EL (cell line): Measurements from ENCODE around the gene LRP11.
"Not testable (repeated sequence)": the region's sequence is repeated elsewhere in the genome, so short reads cannot be mapped to it uniquely, and the experiment has no call there.

Experiments used
- DNase-seq: peaks from one replicate; pipeline ENCODE4 v3.0.0-alpha.2; 2016

Gene LRP11, protein sequence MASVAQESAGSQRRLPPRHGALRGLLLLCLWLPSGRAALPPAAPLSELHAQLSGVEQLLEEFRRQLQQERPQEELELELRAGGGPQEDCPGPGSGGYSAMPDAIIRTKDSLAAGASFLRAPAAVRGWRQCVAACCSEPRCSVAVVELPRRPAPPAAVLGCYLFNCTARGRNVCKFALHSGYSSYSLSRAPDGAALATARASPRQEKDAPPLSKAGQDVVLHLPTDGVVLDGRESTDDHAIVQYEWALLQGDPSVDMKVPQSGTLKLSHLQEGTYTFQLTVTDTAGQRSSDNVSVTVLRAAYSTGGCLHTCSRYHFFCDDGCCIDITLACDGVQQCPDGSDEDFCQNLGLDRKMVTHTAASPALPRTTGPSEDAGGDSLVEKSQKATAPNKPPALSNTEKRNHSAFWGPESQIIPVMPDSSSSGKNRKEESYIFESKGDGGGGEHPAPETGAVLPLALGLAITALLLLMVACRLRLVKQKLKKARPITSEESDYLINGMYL

DNA sequence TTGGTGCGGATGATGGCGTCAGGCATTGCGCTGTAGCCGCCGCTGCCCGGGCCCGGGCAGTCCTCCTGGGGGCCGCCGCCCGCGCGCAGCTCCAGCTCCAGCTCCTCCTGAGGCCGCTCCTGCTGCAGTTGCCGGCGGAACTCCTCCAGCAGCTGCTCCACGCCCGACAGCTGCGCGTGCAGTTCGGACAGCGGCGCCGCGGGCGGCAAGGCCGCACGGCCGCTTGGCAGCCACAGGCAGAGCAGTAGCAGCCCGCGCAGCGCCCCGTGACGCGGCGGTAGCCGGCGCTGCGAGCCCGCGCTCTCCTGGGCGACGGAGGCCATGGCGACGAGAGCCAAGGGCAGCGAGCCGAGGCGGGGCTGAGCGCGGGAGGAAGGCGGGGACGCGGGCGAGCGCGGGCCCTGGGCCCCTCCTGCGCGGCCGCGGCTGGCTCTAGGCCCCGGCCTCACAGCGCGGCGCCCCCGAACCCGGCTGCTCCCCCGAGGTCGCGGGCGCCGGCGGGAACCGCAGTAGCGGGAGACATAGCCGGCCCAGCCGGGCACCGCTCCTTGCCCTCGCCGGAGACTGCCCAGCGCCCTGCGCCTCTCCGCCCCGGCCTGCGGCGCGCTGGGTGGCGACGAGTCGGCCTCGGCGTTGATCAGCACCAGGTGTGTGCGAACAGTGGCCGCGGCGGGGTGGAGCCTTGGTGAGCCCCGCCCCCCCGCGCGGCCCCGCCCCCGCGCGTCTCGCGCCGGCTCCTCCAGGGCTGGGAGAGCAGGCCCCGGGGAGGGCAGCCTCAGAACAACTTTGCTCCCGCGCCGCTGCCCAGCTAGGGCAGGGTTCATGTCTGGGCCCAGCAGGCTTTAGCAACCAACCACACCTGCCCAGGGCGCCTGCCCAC lies at the start of gene LRP11:
Gene LRP11 (minus strand): TSS at position 662 of the 880 bp plus-strand sequence. CDS start 339 bp downstream, at position 323.
- peak; percentile 86 for DNase-seq

DNA sequence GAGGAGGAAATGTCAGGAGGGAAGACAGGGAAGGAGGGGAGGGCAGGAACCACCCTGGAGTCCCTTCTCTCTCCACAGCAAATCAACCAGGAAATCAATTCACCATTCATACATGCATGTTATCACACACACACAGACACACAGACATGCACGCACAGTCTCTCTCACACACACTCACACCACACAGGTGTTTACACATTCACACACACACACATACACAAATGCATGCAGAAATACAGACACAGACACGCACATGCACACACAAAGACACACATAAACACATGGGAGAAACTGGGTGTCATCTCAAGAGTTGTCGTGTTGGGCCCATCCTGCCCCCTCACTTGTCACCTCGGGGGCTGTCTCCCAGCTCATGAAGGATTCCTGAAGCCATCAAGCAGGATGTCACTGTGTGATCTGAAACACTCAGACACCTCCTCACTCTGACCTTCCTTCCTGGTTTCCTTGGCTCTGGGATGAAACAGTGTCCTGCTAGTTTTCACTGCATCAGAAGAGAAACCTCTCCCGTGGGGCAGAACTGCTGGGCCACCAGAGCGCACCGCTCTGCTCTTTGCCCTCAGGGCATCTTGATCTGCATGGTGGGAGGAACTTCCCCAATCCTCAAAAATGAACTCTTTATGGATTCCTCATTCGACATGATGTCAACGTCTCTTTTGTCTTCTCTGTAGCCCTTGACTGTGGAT lies 49.5 kb upstream of the LRP11 start:
- no peak for DNase-seq

DNA sequence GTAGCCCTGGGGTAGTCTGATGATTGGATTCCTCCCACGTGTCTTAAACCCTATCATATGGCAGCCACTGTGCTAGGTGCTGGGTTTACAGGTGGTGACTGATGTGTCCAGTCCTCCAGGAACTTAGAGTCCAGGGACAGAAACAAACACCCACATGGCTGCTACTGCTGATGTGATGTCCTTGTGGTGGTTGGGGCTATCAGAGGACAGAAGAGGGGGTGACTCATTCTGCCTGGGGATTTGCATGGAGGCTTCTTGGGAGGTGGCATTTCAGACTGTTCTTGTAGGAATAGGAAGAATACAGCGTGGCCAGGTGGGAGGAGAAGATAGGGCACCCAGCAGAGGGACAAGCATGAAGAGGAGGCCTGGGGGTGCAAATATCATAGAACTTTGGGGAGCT lies 48.9 kb upstream of the LRP11 start:
- peak; percentile 18 for DNase-seq

DNA sequence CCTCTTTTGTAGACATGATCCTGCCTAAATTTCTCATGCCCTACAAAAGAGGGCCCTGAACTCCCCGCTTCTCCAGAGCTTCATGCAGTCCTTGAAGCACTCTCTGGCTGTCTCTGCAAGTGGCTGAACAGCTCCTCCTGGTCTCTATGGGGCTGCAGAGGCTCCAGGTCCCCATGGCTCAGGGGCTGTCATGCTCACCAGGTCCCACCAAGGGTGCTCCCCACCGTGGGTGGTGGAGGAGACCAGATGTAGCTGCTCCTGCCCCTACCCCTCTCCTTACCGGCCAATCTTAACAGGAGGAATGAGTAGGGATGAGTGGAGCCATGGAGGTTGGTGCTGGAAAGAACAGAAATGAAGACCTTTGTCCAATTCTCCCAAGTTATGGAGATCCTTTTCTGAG lies 48.5 kb upstream of the LRP11 start:
- DNase-seq, result not testable (repeated sequence)

DNA sequence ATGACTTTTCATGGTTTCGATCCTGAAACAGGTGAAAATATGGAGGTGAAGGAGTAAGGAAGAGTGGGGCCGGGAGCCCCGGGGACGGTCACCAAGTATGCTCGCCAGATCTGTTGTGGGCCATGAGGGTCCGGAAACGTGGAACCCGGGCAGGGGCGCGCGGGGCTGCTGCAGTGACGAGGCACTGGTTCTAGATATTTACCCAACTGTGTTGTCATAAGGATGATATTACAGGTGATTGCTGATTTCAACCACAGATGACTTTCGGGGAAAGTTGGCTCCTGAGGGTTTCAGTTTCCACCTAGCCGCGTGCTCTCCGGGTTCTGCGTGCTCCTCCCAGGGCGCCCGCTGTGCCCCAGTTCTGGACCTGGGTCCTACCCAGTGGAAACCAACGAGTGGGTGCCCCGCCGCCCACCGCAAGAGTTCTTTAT lies 46.6 kb upstream of the LRP11 start:
- no peak for DNase-seq

DNA sequence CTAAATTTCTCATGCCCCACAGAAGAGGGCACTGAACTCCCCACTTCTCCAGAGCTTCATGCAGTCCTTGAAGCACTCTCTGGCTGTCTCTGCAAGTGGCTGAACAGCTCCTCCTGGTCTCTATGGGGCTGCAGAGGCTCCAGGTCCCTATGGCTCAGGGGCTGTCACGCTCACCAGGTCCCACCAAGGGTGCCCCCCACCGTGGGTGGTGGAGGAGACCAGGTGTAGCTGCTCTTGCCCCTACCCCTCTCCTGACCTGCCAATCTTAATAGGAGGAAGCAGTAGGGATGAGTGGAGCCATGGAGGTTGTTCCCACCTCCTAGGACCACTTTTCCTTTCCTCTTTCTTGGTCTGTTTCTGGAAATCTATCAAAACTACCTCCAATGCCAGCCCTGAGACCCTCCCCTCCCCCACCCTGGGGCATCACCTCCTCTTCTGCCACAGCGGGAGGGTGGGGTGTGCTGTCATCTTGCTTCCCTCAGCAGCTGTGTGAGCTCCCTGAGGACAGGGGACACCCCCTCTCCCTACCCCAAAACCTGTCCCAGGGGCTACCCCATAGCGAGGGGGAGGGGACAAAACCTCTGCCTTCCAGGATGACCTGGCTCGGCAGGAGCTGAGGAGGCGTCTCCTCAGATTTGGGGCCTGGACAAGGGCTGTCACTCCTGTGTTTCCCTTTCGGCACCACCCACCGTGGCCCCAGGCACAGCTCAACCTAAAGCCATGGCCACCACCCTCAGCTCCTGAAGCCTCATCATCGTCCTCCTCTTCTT lies 45.7 kb upstream of the LRP11 start:
- no peak for DNase-seq

DNA sequence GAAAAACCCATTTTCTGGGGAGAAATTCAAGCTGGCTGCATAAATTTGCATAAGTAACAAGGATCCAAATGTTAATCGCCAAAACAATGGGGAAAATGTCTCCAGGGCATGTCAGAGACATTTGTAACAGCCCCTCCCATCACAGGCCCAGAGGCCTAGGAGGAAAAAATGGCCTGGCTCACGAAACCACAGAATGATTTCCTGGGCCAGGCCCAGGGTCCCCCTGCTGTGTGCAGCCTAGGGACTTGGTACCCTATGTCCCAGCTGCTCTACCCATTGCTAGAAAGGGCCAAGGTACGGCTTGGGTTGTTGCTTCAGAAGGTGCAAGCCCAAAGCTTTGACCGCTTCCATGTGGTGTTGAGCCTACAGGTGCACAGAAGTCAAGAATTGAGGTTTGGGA lies 44.3 kb upstream of the LRP11 start:
- not testable (repeated sequence) for DNase-seq

DNA sequence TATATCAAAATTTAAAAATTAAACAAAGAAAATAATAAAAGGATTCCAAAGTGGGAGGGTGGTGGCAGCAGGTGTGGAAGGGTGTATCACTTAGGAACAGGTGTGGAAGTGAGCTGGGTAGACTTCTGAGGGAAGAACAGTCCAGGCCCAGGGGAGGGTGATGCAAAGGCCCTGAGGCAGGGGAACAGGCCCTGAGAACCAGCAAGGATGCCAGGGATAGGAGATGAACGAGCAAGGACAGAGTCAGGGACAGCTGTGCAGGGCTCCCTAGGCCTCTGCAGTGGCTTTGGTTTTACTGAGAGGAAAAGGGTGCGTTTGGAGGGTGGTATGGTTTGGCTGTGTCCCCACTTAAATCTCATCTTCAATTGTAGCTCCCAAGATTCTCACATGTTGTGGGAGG lies 43.2 kb upstream of the LRP11 start:
- no peak for DNase-seq

DNA sequence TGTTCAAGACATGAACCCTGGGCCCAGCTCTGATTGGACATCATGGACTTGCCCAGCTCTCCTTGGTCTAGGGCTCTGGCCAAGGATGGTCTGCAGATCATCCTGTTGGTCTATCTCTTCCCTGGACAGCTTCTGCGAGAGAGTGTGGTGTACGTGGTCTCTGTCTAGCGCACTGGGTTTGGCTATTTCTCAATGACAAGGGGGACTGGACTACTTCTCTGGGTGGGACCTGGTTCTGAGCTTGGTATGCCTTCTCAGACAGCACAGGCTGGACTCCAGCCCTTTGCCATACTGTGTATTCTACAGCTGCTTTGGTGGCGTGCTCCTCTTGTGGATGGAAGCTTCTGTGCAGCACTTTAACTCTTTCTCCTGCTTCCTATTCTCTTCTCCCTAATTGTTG lies 42.2 kb upstream of the LRP11 start:
- no peak for DNase-seq

DNA sequence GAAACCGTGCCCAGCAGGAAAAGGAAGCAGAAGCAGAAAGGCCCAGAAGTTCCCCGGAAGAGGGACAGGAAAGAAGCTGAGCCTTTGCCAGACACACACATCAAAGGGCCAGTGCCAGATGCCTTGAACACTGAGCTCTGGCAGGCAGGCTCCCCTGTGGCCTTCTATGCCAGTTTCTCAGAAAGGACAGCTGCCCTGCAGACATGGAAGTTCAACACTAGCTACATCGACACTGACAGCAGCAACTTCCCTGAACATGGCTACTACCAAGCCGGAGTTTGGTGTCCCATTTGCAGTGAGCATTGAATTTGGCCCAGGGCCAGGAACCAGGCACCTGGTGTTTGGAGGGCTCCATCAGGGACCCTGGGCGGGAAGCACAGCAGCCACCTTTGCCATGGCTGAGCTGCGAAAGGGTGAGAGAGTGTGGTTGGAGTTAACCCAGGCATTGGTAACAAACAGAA lies 41.8 kb upstream of the LRP11 start:
- DNase-seq, result no peak

DNA sequence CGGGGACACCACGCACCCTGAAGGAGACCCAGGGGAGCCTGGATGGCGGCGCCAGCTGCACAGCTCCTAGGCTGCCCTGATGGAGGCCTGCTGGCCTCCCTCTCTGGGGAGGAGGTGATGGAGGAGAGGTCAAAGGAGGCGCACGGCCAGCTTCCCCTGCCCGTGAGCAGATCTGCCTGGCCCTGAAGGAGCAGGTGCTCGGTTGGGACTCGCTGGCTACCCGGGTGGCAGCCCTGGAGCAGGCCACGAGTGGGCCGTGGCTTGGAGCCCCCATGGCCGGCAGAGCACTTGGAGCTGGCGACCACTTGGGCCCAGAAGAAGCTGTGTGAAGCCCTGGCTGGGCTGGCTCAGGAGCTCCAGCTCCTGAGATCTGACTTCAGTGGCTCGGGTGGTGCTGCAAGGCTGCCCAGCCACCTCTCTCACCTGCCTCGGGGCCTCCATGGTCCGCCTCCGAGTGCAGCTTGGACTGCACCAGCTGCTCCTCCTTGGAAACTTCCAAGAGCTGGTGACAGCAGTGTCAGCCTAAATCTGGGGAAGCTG lies 41.3 kb upstream of the LRP11 start:
- no peak for DNase-seq

DNA sequence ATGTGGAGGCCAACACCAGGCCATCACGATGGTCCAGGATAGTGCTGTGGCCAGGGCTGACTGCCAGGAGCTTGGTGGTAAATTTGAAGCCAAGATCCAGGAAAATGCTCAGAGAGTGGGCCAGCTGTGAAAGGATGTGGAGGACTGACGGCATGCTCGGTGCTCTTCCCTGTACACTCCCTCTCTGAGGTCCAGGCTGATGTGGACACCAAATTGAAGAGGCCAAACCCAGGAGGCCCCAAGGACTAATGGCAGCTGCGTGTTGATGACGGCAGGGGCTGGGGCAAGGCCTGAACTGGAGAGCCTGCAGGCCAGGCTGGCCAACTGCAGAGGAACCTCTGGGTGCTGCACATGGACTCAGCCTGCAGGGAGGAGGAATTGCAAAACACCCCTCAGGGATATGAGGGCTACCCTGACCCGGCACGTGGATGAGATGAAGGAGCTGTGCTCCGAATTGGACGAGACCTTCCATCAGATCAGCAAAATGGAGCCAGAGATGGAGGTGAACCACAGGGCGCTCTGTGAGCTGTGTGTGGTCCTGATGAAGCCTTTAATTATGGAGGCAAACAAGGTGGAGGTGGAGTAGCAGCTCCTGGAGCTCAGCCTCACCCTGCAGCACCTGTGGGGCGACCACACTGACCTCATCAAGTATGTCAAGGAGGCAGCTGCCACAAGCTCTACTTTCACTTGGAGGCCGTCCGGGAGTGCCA lies 40.7 kb upstream of the LRP11 start:
- no peak for DNase-seq

DNA sequence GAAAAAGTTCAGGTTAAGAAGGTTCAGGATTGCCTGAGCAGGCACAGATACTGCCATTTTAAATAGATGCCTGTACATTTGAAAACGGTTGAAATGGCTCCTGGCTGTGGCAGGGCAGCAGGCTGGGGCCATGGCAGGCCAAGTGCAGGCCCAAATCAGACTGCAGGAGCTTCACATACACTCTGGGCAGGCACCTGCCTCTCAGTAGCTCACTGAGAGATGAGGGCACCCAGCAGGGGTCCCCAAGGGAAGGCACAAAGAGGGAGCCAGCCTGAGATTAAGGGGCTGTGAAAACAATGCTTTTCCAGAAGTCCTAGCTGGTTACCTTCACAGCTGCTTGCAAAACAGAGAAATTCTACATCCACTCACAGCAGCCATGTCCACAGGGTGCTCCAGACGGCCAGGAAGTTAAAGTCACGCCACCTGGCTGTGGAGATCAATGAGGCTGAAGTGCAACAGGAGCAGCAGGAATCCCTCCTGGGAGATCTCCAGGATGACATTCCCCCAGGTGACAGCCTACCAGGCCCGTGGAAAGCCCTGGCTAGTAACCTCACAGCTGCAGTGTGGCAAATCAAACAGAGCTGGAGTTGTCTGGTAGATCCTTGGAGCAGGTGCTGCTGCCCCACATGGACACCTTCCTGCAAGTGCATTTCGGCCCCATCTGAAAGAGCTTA lies 39.9 kb upstream of the LRP11 start:
- DNase-seq, result no peak

DNA sequence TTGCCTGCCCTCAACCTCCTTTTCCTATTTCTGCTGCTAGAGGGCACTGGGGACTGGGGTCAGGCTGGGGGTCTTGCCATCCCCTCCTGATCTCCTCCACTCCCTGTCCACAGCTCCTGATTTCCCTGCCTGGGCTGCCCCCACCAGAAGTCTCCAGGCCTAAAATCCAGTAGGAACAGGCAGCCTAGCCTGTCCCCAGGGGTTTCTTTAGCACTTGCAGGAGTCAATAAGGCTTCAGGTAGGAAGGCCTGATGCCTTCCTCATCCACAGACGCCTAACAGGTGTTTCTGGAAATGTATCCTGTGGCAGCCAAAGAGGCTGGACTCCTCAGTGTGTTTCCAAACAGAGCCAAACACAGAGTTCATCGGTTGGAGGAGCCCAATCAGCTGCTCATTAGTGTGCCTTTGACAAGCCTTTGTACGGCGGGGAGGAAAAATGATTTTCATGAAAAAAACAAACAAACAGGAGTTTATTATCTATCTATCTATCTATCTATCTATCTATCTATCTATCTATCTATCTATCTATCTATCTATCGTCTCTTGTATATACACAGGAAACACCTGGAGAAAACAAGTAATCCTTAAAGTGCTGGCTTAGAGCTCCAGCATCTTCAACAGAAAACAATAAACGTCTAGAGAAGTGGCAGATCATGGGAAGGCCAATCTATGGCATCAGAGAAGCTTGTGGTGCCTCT lies 37.4 kb upstream of the LRP11 start:
- no peak for DNase-seq

DNA sequence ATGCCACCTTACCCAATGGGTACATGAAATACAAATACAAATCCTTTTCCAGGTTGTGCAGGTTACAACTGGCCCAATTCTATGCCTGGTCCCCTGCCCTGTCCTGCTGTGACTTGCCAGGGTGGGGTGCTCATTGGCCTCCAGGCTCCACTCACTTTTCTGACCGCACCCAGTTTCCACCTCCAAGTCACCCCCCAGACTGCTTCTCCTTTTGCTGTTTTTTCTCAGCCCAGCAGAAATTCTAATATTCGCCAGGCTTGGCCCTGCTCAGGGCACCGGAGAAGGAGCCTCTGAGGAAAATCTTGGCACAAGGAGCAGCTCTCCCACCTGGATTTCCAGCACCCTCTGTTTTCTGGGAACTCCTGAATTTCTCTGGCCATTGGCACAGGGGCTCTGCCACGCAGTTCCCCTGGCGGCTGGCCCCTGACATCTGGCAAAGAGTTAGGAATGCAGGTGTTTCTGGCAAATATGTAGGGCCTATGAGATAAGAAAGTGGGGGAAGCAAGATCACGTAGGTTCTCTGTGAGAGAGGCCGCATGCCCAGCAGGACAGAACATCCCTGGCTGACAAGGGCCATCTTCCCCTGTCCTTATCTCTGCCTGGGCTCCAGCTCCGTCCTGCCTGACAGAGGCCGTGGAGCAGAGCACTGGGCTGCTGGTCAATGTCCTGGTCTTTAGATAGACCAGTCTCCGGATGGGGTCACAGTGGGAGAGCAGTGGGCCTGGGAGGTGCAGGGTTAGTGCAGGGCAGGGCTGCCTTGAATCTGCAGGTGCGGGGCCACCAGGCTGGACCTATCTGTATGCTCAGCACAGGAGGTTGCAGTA lies 36.7 kb upstream of the LRP11 start:
- DNase-seq, result no peak

DNA sequence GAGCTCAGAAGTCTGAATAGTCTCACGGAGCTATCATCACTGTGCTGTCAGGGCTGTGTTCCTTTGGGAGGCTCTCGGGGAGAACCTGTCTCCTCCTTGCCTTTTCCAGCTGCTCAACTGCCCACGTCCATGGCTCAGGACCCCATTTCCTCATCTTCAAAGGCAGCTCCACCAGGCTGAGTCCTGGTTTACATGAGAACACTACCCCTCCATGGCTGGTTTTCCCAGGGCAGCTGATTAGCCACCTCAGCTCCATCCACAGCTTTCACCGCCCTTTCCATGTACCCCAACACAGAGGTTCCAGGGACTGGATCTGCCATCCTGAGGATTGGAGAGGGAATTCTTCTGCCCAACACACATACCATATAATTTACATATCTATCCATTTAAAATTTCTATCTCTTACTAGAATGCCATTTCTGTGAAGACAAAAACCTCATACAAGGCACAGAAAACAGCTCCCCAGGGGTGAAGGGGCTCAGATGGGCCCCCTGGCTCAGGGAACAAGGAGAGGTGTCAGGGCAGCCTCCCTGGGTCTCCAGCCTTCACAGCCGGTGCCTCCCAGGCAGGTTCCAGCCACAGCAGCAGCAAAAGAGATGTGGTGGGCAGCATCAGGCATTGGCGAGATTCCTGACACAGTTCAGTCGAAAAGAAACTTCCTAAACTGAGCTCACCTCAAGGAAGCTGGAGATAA lies 35.9 kb upstream of the LRP11 start:
- no peak for DNase-seq

DNA sequence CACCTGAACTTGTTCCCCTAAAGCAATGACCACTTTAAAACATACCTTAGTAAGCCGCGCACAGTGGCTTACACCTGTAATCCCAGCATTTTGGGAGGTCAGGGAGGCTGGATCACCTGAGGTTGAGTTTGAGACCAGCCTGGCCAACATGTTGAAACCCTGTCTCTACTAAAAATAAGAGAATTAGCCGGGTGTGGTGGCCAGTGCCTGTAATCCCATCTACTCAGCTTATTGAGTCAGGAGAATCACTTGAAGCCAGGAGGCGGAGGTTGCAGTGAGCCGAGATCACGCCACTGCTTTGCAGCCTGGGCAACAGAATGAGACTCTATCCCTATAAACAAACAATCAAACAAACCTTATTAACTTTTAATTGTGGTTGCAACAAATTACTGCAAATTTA lies 35.3 kb upstream of the LRP11 start:
- no peak for DNase-seq

DNA sequence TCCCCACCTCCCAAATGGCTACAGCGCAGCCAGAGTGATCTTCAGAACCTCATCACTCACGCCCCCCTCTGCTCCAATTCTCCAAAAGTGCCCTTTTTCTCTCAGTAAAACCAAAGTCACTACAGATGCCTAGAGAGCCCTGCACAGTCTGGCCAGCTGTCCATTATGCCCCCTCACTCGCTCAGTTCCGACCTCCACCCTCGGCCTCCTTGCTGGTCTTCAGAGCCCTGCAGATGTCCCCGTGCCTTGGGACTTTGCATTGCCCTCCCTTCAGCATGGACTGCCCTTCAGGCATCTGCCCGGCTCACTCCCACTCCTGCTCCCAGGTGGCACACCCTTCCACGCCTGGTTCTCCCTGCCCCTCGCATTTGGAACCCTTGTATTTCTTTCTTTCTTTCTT lies 34.8 kb upstream of the LRP11 start:
- no peak for DNase-seq
